ENCODE measurements around the gene RAB11A. TPM values are rescaled to one million over a fixed set of nuclear protein-coding genes. Genes with fewer than 3 reads are reported as not detected.

Gene RAB11A
- total and polyA plus RNA-seq, 9 of the 15 experiments (the other 6 are each of a cell fraction or from before 2014, with no cell fraction given): 129 to 369 (median 245) TPM

DNA sequence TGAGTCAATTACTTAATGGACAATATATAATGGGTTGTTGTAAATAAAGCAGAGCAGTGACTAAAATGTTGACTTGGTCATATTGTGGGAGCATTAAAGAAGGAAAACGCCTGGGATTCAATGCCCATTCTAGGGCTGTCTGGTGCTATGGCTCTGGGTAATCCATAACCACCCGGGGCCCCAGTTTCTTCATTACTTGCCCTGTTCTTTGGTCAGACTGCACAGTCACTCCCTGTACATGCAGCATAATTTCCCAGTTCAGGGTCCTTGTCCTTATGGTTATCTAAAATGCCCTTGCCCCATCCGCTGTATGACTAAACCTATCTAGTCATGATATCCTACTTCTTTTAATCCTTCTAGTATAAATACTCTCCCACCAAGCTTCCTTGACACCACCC is 49.7 kb upstream of the RAB11A start (continued):
- TF ChIP-seq, protein P1, sequence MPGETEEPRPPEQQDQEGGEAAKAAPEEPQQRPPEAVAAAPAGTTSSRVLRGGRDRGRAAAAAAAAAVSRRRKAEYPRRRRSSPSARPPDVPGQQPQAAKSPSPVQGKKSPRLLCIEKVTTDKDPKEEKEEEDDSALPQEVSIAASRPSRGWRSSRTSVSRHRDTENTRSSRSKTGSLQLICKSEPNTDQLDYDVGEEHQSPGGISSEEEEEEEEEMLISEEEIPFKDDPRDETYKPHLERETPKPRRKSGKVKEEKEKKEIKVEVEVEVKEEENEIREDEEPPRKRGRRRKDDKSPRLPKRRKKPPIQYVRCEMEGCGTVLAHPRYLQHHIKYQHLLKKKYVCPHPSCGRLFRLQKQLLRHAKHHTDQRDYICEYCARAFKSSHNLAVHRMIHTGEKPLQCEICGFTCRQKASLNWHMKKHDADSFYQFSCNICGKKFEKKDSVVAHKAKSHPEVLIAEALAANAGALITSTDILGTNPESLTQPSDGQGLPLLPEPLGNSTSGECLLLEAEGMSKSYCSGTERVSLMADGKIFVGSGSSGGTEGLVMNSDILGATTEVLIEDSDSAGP (CRISPR knock-in tag; IDR thresholded peaks at IDR 0.05): no peak
- no peak for TF ChIP-seq FOXA1 (IDR thresholded peaks at IDR 0.05; ENCODE audit: borderline replicate concordance)
- no peak; the same call in 1 of the 2 replicates for TF ChIP-seq BRD4 (IDR thresholded peaks at IDR 0.05)
- TF ChIP-seq TSC22D4 (tag; IDR thresholded peaks at IDR 0.05): no peak
- no peak for TF ChIP-seq SIN3A (IDR thresholded peaks at IDR 0.05; ENCODE audit: borderline replicate concordance in 2 of 2, control insufficient read depth in 1 of 2, low read depth in 2 of 2, low read length in 2 of 2)
- peak; percentile 60 for TF ChIP-seq MYNN (IDR thresholded peaks at IDR 0.05)
- TF ChIP-seq MYNN (CRISPR knock-in tag; IDR thresholded peaks at IDR 0.05): no peak
- TF ChIP-seq, protein P2, sequence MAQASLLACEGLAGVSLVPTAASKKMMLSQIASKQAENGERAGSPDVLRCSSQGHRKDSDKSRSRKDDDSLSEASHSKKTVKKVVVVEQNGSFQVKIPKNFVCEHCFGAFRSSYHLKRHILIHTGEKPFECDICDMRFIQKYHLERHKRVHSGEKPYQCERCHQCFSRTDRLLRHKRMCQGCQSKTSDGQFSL (CRISPR knock-in tag; IDR thresholded peaks at IDR 0.05): peak; percentile 77; the same call in 1 of the 2 replicates
- TF ChIP-seq, protein P2 (tag; IDR thresholded peaks at IDR 0.05): no peak
- TF ChIP-seq ZNF212 (CRISPR knock-in tag; IDR thresholded peaks at IDR 0.05): no peak
- peak; percentile 66; the same call in 1 of the 2 replicates for TF ChIP-seq CTBP1 (IDR thresholded peaks at IDR 0.05; ENCODE audit: borderline replicate concordance)
- TF ChIP-seq ARHGAP35 (IDR thresholded peaks at IDR 0.05; ENCODE audit: partially characterized antibody): no peak
- TF ChIP-seq ZBED1 (IDR thresholded peaks at IDR 0.05): no peak
- peak; percentile 76 for TF ChIP-seq MAFK (IDR thresholded peaks at IDR 0.05; ENCODE audit: low read length)
- no peak for TF ChIP-seq ZNF121 (CRISPR knock-in tag; conservative IDR thresholded peaks at IDR 0.05)
- TF ChIP-seq, protein P3, sequence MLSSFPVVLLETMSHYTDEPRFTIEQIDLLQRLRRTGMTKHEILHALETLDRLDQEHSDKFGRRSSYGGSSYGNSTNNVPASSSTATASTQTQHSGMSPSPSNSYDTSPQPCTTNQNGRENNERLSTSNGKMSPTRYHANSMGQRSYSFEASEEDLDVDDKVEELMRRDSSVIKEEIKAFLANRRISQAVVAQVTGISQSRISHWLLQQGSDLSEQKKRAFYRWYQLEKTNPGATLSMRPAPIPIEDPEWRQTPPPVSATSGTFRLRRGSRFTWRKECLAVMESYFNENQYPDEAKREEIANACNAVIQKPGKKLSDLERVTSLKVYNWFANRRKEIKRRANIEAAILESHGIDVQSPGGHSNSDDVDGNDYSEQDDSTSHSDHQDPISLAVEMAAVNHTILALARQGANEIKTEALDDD (IDR thresholded peaks at IDR 0.05): peak; percentile 99
- TF ChIP-seq, protein P4, sequence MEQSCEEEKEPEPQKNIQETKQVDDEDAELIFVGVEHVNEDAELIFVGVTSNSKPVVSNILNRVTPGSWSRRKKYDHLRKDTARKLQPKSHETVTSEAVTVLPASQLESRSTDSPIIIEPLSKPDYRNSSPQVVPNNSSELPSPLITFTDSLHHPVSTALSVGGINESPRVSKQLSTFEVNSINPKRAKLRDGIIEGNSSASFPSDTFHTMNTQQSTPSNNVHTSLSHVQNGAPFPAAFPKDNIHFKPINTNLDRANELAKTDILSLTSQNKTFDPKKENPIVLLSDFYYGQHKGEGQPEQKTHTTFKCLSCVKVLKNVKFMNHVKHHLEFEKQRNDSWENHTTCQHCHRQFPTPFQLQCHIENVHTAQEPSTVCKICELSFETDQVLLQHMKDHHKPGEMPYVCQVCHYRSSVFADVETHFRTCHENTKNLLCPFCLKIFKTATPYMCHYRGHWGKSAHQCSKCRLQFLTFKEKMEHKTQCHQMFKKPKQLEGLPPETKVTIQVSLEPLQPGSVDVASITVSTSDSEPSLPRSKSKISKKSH (CRISPR knock-in tag; IDR thresholded peaks at IDR 0.05): no peak
- TF ChIP-seq, protein P5, sequence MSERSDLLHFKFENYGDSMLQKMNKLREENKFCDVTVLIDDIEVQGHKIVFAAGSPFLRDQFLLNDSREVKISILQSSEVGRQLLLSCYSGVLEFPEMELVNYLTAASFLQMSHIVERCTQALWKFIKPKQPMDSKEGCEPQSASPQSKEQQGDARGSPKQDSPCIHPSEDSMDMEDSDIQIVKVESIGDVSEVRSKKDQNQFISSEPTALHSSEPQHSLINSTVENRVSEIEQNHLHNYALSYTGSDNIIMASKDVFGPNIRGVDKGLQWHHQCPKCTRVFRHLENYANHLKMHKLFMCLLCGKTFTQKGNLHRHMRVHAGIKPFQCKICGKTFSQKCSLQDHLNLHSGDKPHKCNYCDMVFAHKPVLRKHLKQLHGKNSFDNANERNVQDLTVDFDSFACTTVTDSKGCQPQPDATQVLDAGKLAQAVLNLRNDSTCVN (CRISPR knock-in tag; IDR thresholded peaks at IDR 0.05): no peak
- no peak for TF ChIP-seq ZNF584 (CRISPR knock-in tag; IDR thresholded peaks at IDR 0.05; ENCODE audit: low read depth)
- TF ChIP-seq PPARD (CRISPR knock-in tag; IDR thresholded peaks at IDR 0.05): no peak
- TF ChIP-seq BRF1 (IDR thresholded peaks at IDR 0.05; ENCODE audit: borderline replicate concordance, extremely low read depth, insufficient read length): no peak
- TF ChIP-seq ZFP36 (IDR thresholded peaks at IDR 0.05; ENCODE audit: low read depth, low read length, partially characterized antibody): no peak
- TF ChIP-seq HCFC1 (IDR thresholded peaks at IDR 0.05; ENCODE audit: low read depth, low read length): no peak

Data from K562 (cell line).